WTC11 (cell line): Measurements from ENCODE around the gene COL26A1. TPM values are rescaled to one million over a fixed set of nuclear protein-coding genes. Genes with fewer than 3 reads are reported as not detected.
A peak's percentile ranks its signal among the peaks of the same experiment; 100 is the strongest.

Experiments
- ATAC-seq: fragments of 200-7000 bp; cut with Tn5 transposase; 2 replicates; pipeline ENCODE4 v1.10.0; 2021; ENCODE audit warnings: mild to moderate bottlenecking, moderate library complexity
- CTCF ChIA-PET: fragments of 300-600 bp; sonication (Branson Sonifier 250); formaldehyde crosslinking; loops from one replicate; lab custom pipeline; 2021; ENCODE audit warnings: antibody characterized with exemption; lab: Charles Lee
- POLR2A ChIA-PET: fragments of 350-600 bp; sonication (Branson Sonifier 250); formaldehyde crosslinking; loops from one replicate; lab custom pipeline; 2021; ENCODE audit warnings: antibody characterized with exemption; lab: Charles Lee
- DNase-seq: peaks from one replicate; pipeline ENCODE4 v3.0.0; 2021; ENCODE audit warnings: low spot score
- H3K27ac Mint-ChIP-seq: 2 replicates; pipeline ENCODE4 v1.8.0; 2021; ENCODE audit warnings: mixed read lengths
- H3K27me3 Mint-ChIP-seq: 2 replicates; pipeline ENCODE4 v1.8.0; 2021; ENCODE audit warnings: low read depth, mild to moderate bottlenecking, moderate library complexity, mixed read lengths
- H3K36me3 Mint-ChIP-seq: 2 replicates; pipeline ENCODE4 v1.8.0; 2021; ENCODE audit warnings: mixed read lengths
- H3K4me1 Mint-ChIP-seq: 2 replicates; pipeline ENCODE4 v1.8.0; 2022; ENCODE audit warnings: mixed read lengths
- H3K4me3 Mint-ChIP-seq: 2 replicates; pipeline ENCODE4 v1.8.0; 2021; ENCODE audit warnings: mild to moderate bottlenecking, moderate library complexity, mixed read lengths
- H3K9me3 Mint-ChIP-seq: 2 replicates; pipeline ENCODE4 v1.8.0; 2021; ENCODE audit warnings: mixed read lengths
- ESRRA ChIP-seq: sonication (generic); formaldehyde crosslinking; IDR thresholded peaks from 2 replicates; pipeline ENCODE4 v1.8.1; 2022; ENCODE audit warnings: mild to moderate bottlenecking, missing genetic modification reagents, borderline replicate concordance
- FOXJ3 ChIP-seq: sonication (generic); formaldehyde crosslinking; IDR thresholded peaks from 2 replicates; pipeline ENCODE4 v1.9.0; 2021; ENCODE audit warnings: missing genetic modification reagents, mild to moderate bottlenecking, borderline replicate concordance
- HMGXB4 ChIP-seq: sonication (generic); formaldehyde crosslinking; IDR thresholded peaks from 2 replicates; pipeline ENCODE4 v1.8.1; 2023; ENCODE audit warnings: mild to moderate bottlenecking, moderate library complexity, missing genetic modification reagents
- NFE2L1 ChIP-seq: sonication (generic); formaldehyde crosslinking; IDR thresholded peaks from 2 replicates; pipeline ENCODE4 v1.8.1; 2023; ENCODE audit warnings: missing genetic modification reagents
- NR2C2 ChIP-seq: sonication (generic); formaldehyde crosslinking; IDR thresholded peaks from 2 replicates; pipeline ENCODE4 v1.8.0; 2022; ENCODE audit warnings: mild to moderate bottlenecking, missing genetic modification reagents
- OVOL2 ChIP-seq: fragments of 250-450 bp; sonication (Bioruptor Pico); IDR thresholded peaks from 2 replicates; pipeline ENCODE4 v1.9.0; 2021; ENCODE audit warnings: mild to moderate bottlenecking, borderline replicate concordance
- PRRX2 ChIP-seq: fragments of 250-450 bp; sonication (Bioruptor Pico); IDR thresholded peaks from 2 replicates; pipeline ENCODE4 v1.8.0; 2021; ENCODE audit warnings: mild to moderate bottlenecking
- SMAD4 ChIP-seq: sonication (generic); formaldehyde crosslinking; IDR thresholded peaks from 2 replicates; pipeline ENCODE4 v1.8.0; 2022; ENCODE audit warnings: mild to moderate bottlenecking, missing genetic modification reagents
- TCF7 ChIP-seq: sonication (generic); formaldehyde crosslinking; IDR thresholded peaks from 2 replicates; pipeline ENCODE4 v1.8.0; 2022; ENCODE audit warnings: mild to moderate bottlenecking, low read depth, missing genetic modification reagents, moderate library complexity
- TP53 ChIP-seq: sonication (generic); formaldehyde crosslinking; IDR thresholded peaks from 2 replicates; pipeline ENCODE4 v1.8.1; 2023; ENCODE audit warnings: mild to moderate bottlenecking, missing genetic modification reagents
- ZBTB21 ChIP-seq: sonication (generic); formaldehyde crosslinking; IDR thresholded peaks from 2 replicates; pipeline ENCODE4 v1.8.1; 2023; ENCODE audit warnings: mild to moderate bottlenecking, missing genetic modification reagents, borderline replicate concordance
- ZNF219 ChIP-seq: sonication (generic); formaldehyde crosslinking; IDR thresholded peaks from 2 replicates; pipeline ENCODE4 v1.8.0; 2023; ENCODE audit warnings: missing genetic modification reagents, mild to moderate bottlenecking, borderline replicate concordance
- ZNF232 ChIP-seq: sonication (generic); formaldehyde crosslinking; IDR thresholded peaks from 2 replicates; pipeline ENCODE4 v1.8.0; 2022; ENCODE audit warnings: mild to moderate bottlenecking, missing genetic modification reagents
- ZNF281 ChIP-seq: sonication (generic); formaldehyde crosslinking; IDR thresholded peaks from 2 replicates; pipeline ENCODE4 v1.8.0; 2023; ENCODE audit warnings: mild to moderate bottlenecking, missing genetic modification reagents
- ZNF317 ChIP-seq: sonication (generic); formaldehyde crosslinking; IDR thresholded peaks from 2 replicates; pipeline ENCODE4 v1.8.1; 2023; ENCODE audit warnings: low read depth, mild to moderate bottlenecking, moderate library complexity, missing genetic modification reagents, borderline replicate concordance
- total RNA-seq: library from RNA; stranded (reverse); gene quantifications from 3 replicates; pipeline ENCODE4 v1.2.3, GENCODE V29; 2021
- TF ChIP-seq, protein P1 (sequence below): sonication (generic); formaldehyde crosslinking; IDR thresholded peaks from 2 replicates; pipeline ENCODE4 v1.8.0; 2022; ENCODE audit warnings: mild to moderate bottlenecking, missing genetic modification reagents
- TF ChIP-seq, protein P2 (sequence below): sonication (generic); formaldehyde crosslinking; IDR thresholded peaks from 2 replicates; pipeline ENCODE4 v1.8.0; 2023; ENCODE audit warnings: missing genetic modification reagents

Gene COL26A1
- total RNA-seq, 1 experiment from 2014 or later: 64.4 TPM

- TF ChIP-seq SMAD4 (CRISPR knock-in tag): no peak
- no peak for TF ChIP-seq NR2C2
- TF ChIP-seq ZBTB21 (CRISPR knock-in tag): no peak
- TF ChIP-seq, all 79 proteins: peak for 0
Measured at GRCh38 chr7:101368422-101369165, 5.9 kb downstream of the COL26A1 start (continued).

DNA sequence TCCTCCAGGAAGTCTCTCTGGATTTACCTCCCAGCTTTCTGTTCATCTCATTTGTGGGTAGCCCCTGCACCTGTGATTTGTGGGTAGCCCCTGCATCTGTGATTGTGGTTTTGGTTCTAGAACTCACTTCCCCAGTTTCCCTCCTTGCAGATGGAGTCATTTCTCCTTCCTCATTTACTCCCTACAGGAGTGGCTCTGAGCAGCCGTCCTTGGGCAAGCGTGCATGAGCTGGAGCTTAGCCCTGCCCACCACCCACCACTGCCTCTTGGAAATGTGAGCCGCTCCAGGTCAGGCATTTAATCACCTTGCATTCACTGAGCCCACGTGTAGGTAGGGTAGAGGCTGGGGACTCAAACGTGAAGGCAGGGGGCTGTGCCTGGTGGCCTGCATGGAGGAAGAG is 8.2 kb downstream of the COL26A1 start:
- peak; percentile 47 for ATAC-seq
- CTCF ChIA-PET: interaction anchor here (1.2 to 5.0 kb wide), 3 partner anchors 8 to 41 kb away, joined by 4 to 31 read pairs (median 4); partner anchors contain the start of gene COL26A1
- peaks cover 24% of the 10 kb centered on the region for H3K36me3 Mint-ChIP-seq
- peaks cover 27% of the 10 kb centered on the region for H3K4me1 Mint-ChIP-seq
- no peaks in the 10 kb centered on the region for H3K27me3 Mint-ChIP-seq
- TF ChIP-seq TCF7 (CRISPR knock-in tag) (no peak), ESRRA (CRISPR knock-in tag) (no peak), NFE2L1 (no peak), ZNF219 (CRISPR knock-in tag) (no peak), OVOL2 (CRISPR knock-in tag) (no peak), FOXJ3 (CRISPR knock-in tag) (no peak), ZNF281 (CRISPR knock-in tag) (no peak), HMGXB4 (no peak), PRRX2 (CRISPR knock-in tag) (no peak), NR2C2 (no peak), ZNF232 (no peak), ZNF317 (CRISPR knock-in tag) (no peak), TP53 (no peak)
- TF ChIP-seq, protein P1, sequence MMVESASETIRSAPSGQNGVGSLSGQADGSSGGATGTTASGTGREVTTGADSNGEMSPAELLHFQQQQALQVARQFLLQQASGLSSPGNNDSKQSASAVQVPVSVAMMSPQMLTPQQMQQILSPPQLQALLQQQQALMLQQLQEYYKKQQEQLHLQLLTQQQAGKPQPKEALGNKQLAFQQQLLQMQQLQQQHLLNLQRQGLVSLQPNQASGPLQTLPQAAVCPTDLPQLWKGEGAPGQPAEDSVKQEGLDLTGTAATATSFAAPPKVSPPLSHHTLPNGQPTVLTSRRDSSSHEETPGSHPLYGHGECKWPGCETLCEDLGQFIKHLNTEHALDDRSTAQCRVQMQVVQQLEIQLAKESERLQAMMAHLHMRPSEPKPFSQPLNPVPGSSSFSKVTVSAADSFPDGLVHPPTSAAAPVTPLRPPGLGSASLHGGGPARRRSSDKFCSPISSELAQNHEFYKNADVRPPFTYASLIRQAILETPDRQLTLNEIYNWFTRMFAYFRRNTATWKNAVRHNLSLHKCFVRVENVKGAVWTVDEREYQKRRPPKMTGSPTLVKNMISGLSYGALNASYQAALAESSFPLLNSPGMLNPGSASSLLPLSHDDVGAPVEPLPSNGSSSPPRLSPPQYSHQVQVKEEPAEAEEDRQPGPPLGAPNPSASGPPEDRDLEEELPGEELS (CRISPR knock-in tag): no peak
- TF ChIP-seq, protein P2, sequence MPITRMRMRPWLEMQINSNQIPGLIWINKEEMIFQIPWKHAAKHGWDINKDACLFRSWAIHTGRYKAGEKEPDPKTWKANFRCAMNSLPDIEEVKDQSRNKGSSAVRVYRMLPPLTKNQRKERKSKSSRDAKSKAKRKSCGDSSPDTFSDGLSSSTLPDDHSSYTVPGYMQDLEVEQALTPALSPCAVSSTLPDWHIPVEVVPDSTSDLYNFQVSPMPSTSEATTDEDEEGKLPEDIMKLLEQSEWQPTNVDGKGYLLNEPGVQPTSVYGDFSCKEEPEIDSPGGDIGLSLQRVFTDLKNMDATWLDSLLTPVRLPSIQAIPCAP (CRISPR knock-in tag): no peak
- TF ChIP-seq, all 79 proteins: peak for 0
- no peak for DNase-seq
- Mint-ChIP-seq H3K27ac (peak overlapping the region; percentile 77), H3K9me3 (peaks cover 10% of the 10 kb centered on the region), H3K4me3 (no peak overlapping the region)
- POLR2A ChIA-PET: interaction anchor here (0.6 kb wide), 1 partner anchor 9 kb away, joined by 4 read pairs; no protein-coding TSS in a partner anchor
